Aortic smooth muscle cell (primary cell): ENCODE results near the gene ZNF418. TPM values are rescaled to one million over a fixed set of nuclear protein-coding genes. Genes with fewer than 3 reads are reported as not detected.

Source experiments
- total RNA-seq: library from RNA; depleted of rRNA; stranded (reverse); fragments of >200 nt; gene quantifications from 2 replicates; pipeline ENCODE4 v1.2.3, GENCODE V29; 2014

The ZNF418 gene
- total RNA-seq, result 7.8 and 8.0 TPM in 2 replicates

DNA sequence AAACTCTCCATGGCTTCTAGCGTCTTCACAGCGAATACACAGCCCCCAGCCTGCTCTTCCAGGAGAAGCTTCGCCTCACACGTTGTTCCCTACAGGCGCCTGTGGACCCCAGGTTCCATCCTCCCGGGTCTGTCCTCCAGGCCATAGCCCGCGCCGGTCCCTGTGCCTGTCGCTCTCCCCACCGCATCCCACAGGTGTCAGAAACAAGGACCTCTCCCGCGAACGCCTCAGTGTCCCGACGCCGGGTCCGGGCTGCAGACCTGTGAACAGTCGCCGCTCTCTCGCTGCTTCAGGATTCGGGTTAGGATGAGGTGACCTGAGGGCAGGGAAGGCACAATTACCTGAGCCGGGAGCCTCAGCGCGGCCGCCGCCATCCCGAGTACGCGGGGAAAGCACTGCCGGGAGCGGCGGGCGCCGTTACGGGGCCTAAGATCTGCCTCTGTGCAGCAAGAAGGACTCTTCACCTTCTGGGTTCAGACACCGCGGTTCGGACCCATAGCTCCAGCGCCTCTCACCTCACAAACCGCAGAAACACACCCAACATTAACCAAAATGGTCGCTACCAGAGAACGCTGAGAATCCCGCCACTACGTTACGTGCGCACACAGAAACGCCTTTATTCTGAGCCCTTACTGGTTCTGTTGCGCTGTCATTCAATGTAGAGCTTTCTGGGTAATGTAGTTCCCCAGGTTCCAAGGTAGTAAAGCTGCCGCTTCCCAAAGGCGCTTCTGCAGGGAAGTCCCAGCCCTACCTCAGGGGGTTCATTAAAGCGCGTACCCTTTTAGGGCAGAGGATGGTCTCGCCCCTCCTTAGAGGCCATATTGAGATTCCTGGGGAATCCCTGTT, at the start of gene ZNF418:
Gene ZNF418, minus strand, starts transcription at position 583 of the 846 bp plus-strand sequence. CDS start 1,580 bp downstream, outside the sequence.

DNA sequence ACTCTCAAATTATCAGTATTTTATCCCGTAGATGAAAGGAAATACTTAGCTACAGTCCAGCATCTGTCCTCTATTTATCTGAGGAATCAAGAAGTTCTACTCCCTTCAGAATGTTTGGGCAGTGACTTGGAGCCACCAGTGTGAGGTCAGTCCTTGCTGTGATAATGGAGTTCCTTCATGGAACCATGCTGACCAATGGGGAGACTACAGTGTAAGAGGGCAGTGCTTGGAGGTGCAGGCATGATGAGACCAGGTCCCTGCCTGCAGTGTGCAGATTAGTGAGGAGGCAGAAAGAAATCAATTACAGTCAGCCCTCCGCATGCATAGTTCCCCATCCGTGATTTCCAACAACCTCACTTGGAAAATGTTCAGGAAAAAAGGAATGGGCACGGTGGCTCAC, 39.2 kb upstream of the ZNF418 start, which contains the start of gene C19orf18:
Gene C19orf18, minus strand, starts transcription at position 101 of the 400 bp plus-strand sequence. CDS start 102 bp downstream, outside the sequence.

DNA sequence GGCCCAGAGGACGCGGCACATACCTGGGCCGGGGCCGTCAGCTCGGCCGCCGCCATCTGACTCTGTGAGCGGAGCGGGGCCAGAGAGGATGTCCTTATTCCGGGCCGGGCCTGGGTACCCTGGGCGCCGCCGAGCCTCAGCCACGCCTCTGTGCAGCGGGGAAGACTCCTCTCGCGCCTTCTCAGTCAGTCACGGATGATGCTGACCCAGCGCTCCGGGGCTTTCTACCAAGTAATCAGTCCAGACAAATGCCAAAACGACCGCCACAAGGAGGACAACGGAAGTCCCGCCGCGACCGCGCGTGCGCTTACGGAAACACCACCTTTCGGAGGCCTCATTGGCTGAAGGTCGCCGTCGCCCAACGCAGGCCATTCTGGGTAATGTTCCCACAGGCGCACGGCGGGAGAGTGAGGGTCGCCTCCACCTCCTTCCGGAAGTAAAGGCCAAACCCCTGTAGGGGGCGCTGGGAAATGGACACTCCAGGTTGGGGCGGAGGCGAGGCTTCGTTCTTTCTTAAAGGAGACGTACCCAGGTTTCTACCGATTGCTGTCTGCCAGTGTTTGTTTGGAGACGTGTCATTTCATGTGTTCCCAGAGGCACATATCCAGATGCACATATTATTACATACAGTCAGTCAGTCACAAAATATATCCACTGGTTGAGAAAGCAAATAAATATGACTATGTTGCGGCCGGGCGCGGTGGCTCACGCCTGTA, 12.4 kb upstream of the ZNF418 start, which contains the start of gene ZNF256:
Gene ZNF256, minus strand, starts transcription at position 288 of the 716 bp plus-strand sequence. Its CDS starts 232 bp downstream, at position 56.

DNA sequence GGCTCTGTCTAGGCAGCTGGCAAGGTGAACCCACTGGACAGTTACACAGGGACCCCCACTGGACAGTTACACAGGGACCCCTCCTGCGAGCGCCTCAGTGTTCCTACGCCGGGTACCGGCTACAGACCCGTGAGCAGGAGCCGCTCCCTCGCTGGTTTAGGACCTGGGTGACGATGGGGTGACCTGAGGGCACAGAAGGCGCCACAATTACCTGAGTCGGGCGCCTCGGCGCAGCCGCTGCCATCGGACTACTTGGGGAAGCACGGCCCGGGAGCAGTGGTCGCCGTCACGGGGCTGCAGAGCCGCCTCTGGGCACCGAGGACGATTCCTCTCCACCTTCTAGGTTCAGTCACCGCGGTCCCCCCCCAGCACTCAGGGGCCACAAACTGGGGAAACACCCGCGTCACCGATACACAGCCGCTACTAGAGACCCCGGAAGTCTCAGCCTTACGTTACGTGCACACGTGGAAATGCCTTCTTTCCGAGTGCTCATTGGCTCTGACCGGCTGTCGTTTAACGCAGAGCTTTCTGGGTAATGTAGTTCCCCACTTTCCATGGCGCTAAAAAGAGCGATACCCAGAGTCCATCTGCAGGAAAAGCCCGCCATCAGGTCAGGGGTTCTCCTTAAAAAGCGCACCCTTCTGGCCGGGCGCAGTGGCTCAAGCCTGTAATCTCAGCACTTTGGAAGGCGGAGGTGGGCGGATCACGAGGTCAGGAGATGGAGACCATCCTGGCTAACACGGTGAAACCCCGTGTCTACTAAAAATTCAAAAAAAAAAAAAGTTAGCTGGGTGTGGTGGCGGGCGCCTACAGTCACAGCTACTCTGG, 18.8 kb downstream of the ZNF418 start, which contains the start of gene ZNF417:
Gene ZNF417, minus strand, starts transcription at position 425 of the 828 bp plus-strand sequence. Its CDS starts 181 bp downstream, at position 244.

DNA sequence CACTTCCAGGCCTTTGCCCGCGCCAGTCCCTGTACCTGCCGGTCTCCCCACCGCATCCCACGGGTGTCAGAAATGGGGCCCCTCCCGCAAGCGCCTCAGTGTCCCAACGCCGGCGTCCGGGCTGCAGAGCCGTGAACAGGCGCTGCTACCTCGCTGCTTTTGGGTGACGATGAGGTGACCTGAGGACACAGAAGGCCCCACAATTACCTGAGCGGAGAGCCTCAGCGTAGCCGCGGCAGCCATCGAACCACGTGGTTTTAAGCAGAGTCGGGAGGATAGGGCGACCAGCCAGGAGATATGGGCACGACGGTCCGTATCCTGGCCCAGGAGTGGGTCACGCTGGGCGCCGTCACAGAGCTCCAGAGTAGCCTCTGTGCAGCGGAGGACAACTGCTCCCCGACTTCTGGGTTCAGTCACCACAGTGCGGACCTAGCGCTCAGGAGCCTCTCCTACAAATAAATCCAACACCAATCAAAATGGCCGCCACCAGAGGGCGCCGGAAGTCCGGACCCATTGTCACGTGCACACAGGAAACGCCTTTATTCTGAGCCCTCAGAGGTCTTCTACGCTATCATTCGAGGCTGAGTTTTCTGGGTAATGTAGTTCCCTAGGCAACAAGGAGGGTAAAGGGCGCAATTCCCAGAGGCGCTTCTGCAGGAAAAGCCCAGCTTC, 46.5 kb downstream of the ZNF418 start, which contains the start of gene ZNF814:
Gene ZNF814, minus strand, starts transcription at position 478 of the 672 bp plus-strand sequence. Its CDS starts 235 bp downstream, at position 243.

Other genes with a start within 250 kb of the ZNF418 start
- 5.4 and 7.1 TPM in 2 replicates for gene ZNF154, start 226.2 kb downstream of the ZNF418 start, total RNA-seq
- 11.9 and 13.2 TPM in 2 replicates for gene ZNF671, start 207.8 kb downstream of the ZNF418 start, total RNA-seq
- gene ZNF776, start 188.6 kb downstream of the ZNF418 start, total RNA-seq, result 14.5 and 15.6 TPM in 2 replicates
- gene ZNF586, start 165.7 kb downstream of the ZNF418 start, total RNA-seq, result 13.9 and 16.2 TPM in 2 replicates
- 3.2 and 4.7 TPM in 2 replicates for gene ZNF552, start 120.5 kb downstream of the ZNF418 start, total RNA-seq
- gene ZNF587B, start 105.1 kb downstream of the ZNF418 start, total RNA-seq, result 20.8 and 22.9 TPM in 2 replicates
- 19.3 and 20.5 TPM in 2 replicates for gene ZNF587, start 85.5 kb downstream of the ZNF418 start, total RNA-seq
- 6.9 and 7.3 TPM in 2 replicates for gene ZNF814, start 46.4 kb downstream of the ZNF418 start, total RNA-seq
- gene ZNF417, start 18.8 kb downstream of the ZNF418 start, total RNA-seq, result 20.7 and 21.4 TPM in 2 replicates
- gene ZNF256, start 12.3 kb upstream of the ZNF418 start, total RNA-seq, result 6.2 and 6.3 TPM in 2 replicates
- gene C19orf18, start 39.1 kb upstream of the ZNF418 start, total RNA-seq, result 0.25 and 0.53 TPM in 2 replicates
- 9.0 and 10.7 TPM in 2 replicates for gene ZNF606, start 67.4 kb upstream of the ZNF418 start, total RNA-seq
- gene ZSCAN1, start 98.6 kb upstream of the ZNF418 start, total RNA-seq, result not detected in 2 replicates
- gene ZNF135, start 123.9 kb upstream of the ZNF418 start, total RNA-seq, result 4.5 and 5.9 TPM in 2 replicates
- gene ZSCAN18, start 162.8 kb upstream of the ZNF418 start, total RNA-seq, result 27.9 and 37.5 TPM in 2 replicates
- gene ZNF329, start 215.4 kb upstream of the ZNF418 start, total RNA-seq, result 14.1 and 14.7 TPM in 2 replicates
- 22.2 and 23.9 TPM in 2 replicates for gene ZNF274, start 247.7 kb upstream of the ZNF418 start, total RNA-seq